Measurements from ENCODE around the gene OVOL1. TPM values are rescaled to one million over a fixed set of nuclear protein-coding genes. Genes with fewer than 3 reads are reported as not detected.

OVOL1 gene
- total and polyA plus RNA-seq, 2 of the 8 experiments (the other 6 are each of a cell fraction or from before 2014, with no cell fraction given) = 2.6 to 3.4 TPM

DNA sequence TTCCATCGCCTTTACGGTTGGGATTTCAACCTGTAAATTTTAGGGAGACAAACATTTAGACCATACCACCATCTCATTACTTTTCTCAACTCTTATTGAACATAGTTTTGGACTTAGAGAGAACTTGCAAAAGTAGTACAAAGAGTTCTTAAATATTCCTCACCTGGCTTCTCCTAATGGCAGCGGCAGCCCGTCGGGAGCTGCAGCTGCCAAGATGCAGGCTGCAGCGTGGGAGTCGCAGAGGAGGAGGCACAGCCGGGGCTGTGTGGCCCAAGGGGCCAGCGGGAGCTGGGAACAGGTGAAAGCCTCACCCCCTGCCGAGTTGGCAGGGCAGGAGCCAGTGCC lies 43.2 kb upstream of the OVOL1 start (continued):
- TF ChIP-seq BRCA1 (IDR thresholded peaks at IDR 0.05; ENCODE audit: low read depth, low read length) (no peak), CBX5 (IDR thresholded peaks at IDR 0.05; ENCODE audit: low read depth, low read length) (no peak), SP1 (IDR thresholded peaks at IDR 0.05; ENCODE audit: low read depth, low read length) (no peak), GABPA (IDR thresholded peaks at IDR 0.05; ENCODE audit: borderline replicate concordance, insufficient read depth, low read length) (no peak)
- TF ChIP-seq, protein P1, sequence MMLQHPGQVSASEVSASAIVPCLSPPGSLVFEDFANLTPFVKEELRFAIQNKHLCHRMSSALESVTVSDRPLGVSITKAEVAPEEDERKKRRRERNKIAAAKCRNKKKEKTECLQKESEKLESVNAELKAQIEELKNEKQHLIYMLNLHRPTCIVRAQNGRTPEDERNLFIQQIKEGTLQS (IDR thresholded peaks at IDR 0.05; ENCODE audit: insufficient read depth, low read depth, low read length) = no peak
